H9 (cell line): ENCODE measurements around the gene CMPK2. TPM values are rescaled to one million over a fixed set of nuclear protein-coding genes. Genes with fewer than 3 reads are reported as not detected.

Experiments
- DNase-seq: peaks from one replicate; pipeline ENCODE4 v3.0.0-alpha.2; 2017
- H2AFZ ChIP-seq: one replicate; pipeline ENCODE4 v1.6.1; 2013; ENCODE audit warnings: mild to moderate bottlenecking, low read length, control low read depth, moderate library complexity
- H2AK5ac ChIP-seq: 2 replicates; pipeline ENCODE4 v1.6.1; 2013; ENCODE audit warnings: low read length, control low read depth, mixed read lengths; ENCODE audit not compliant: insufficient read length
- H2BK120ac ChIP-seq: one replicate; pipeline ENCODE4 v1.6.1; 2013; ENCODE audit warnings: low read depth, mild to moderate bottlenecking, low read length, control low read depth, inconsistent platforms; ENCODE audit not compliant: poor library complexity, severe bottlenecking
- H2BK12ac ChIP-seq: 2 replicates; pipeline ENCODE4 v1.6.1; 2013; ENCODE audit warnings: low read length, control low read depth, mixed read lengths, low read depth; ENCODE audit not compliant: insufficient read length
- H2BK15ac ChIP-seq: 2 replicates; pipeline ENCODE4 v1.6.1; 2013; ENCODE audit warnings: low read depth, low read length, control low read depth
- H2BK20ac ChIP-seq: one replicate; pipeline ENCODE4 v1.6.1; 2013; ENCODE audit warnings: low read depth, mild to moderate bottlenecking, low read length, control low read depth, inconsistent platforms; ENCODE audit not compliant: poor library complexity, severe bottlenecking
- H2BK5ac ChIP-seq: 2 replicates; pipeline ENCODE4 v1.6.1; 2013; ENCODE audit warnings: low read length, control low read depth, mixed read lengths; ENCODE audit not compliant: insufficient read length
- H3K14ac ChIP-seq: 2 replicates; pipeline ENCODE4 v1.6.1; 2013; ENCODE audit warnings: low read length, control low read depth; ENCODE audit not compliant: insufficient read depth
- H3K18ac ChIP-seq: 2 replicates; pipeline ENCODE4 v1.6.1; 2013; ENCODE audit warnings: low read depth, mild to moderate bottlenecking, mixed read lengths, low read length, control low read depth; ENCODE audit not compliant: insufficient read length
- H3K23ac ChIP-seq: 2 replicates; pipeline ENCODE4 v1.6.1; 2013; ENCODE audit warnings: low read length, control low read depth, mixed read lengths, low read depth; ENCODE audit not compliant: insufficient read length
- H3K23me2 ChIP-seq: 2 replicates; pipeline ENCODE4 v1.6.1; 2013; ENCODE audit warnings: low read depth, mild to moderate bottlenecking, mixed read lengths, low read length, control low read depth; ENCODE audit not compliant: insufficient read length, poor library complexity, severe bottlenecking
- H3K27ac ChIP-seq: 2 replicates; pipeline ENCODE4 v1.5.1; 2013; ENCODE audit warnings: low read length, control low read depth, mixed read lengths, low read depth; ENCODE audit not compliant: insufficient read length
- H3K27me3 ChIP-seq: 2 replicates; pipeline ENCODE4 v1.6.1; 2013; ENCODE audit warnings: low read length, control low read depth, inconsistent platforms; ENCODE audit not compliant: insufficient read depth
- H3K4ac ChIP-seq: 2 replicates; pipeline ENCODE4 v1.6.1; 2013; ENCODE audit warnings: low read depth, mild to moderate bottlenecking, control low read depth, inconsistent platforms, low read length, moderate library complexity
- H3K4me1 ChIP-seq: 2 replicates; pipeline ENCODE4 v1.6.1; 2013; ENCODE audit warnings: low read length, control low read depth, inconsistent platforms; ENCODE audit not compliant: insufficient read depth
- H3K4me2 ChIP-seq: 2 replicates; pipeline ENCODE4 v1.6.1; 2013; ENCODE audit warnings: low read length, control low read depth, mixed read lengths; ENCODE audit not compliant: insufficient read length, insufficient read depth
- H3K56ac ChIP-seq: 2 replicates; pipeline ENCODE4 v1.6.1; 2013; ENCODE audit warnings: low read depth, mild to moderate bottlenecking, mixed read lengths, low read length, control low read depth; ENCODE audit not compliant: insufficient read length
- H3K79me1 ChIP-seq: 2 replicates; pipeline ENCODE4 v1.6.1; 2013; ENCODE audit warnings: low read depth, mild to moderate bottlenecking, moderate library complexity, low read length, control low read depth, inconsistent platforms; ENCODE audit not compliant: insufficient read depth, poor library complexity, severe bottlenecking
- H3K79me2 ChIP-seq: 2 replicates; pipeline ENCODE4 v1.6.1; 2013; ENCODE audit warnings: low read length, control low read depth, inconsistent platforms; ENCODE audit not compliant: insufficient read depth
- H3K9ac ChIP-seq: 2 replicates; pipeline ENCODE4 v1.6.1; 2013; ENCODE audit warnings: low read length, control low read depth, mixed read lengths; ENCODE audit not compliant: insufficient read length; ENCODE audit errors: extremely low read depth
- H3K9me3 ChIP-seq: one replicate; pipeline ENCODE4 v1.6.1; 2013; ENCODE audit warnings: low read depth, low read length, inconsistent platforms; ENCODE audit not compliant: control insufficient read depth
- H3T11ph ChIP-seq: one replicate; pipeline ENCODE4 v1.6.1; 2013; ENCODE audit warnings: mild to moderate bottlenecking, low read length, control low read depth, inconsistent platforms
- H4K20me1 ChIP-seq: one replicate; pipeline ENCODE4 v1.6.1; 2013; ENCODE audit not compliant: control insufficient read depth, insufficient read length, insufficient read depth
- H4K5ac ChIP-seq: 2 replicates; pipeline ENCODE4 v1.6.1; 2013; ENCODE audit warnings: low read depth, mild to moderate bottlenecking, mixed read lengths, low read length, control low read depth; ENCODE audit not compliant: insufficient read length
- H4K8ac ChIP-seq: replicated peaks from 2 replicates; pipeline ENCODE4 v1.6.1; 2013; ENCODE audit warnings: low read length, control low read depth, mixed read lengths, low read depth; ENCODE audit not compliant: insufficient read length
- H4K91ac ChIP-seq: 2 replicates; pipeline ENCODE4 v1.6.1; 2013; ENCODE audit warnings: low read depth, mild to moderate bottlenecking, moderate library complexity, mixed read lengths, low read length, control low read depth; ENCODE audit not compliant: insufficient read length
- H3K27ac Mint-ChIP-seq, 3 experiments: 2 replicates in 2 of 3; 3 replicates in 1 of 3; pipeline ENCODE4 v1.8.0; 2020 to 2021; ENCODE audit warnings: mixed read lengths in 3 of 3, mild to moderate bottlenecking in 1 of 3, moderate library complexity in 1 of 3
- H3K27me3 Mint-ChIP-seq: 2 replicates; pipeline ENCODE4 v1.8.0; 2021; ENCODE audit warnings: low read depth, mild to moderate bottlenecking, moderate library complexity, mixed read lengths
- H3K36me3 Mint-ChIP-seq, 3 experiments: 2 replicates in 2 of 3; 3 replicates in 1 of 3; pipeline ENCODE4 v1.8.0; 2020 to 2021; ENCODE audit warnings: low read depth in 3 of 3, mixed read lengths in 3 of 3; ENCODE audit not compliant: insufficient read depth in 1 of 3
- H3K4me1 Mint-ChIP-seq, 2 experiments: 2 replicates each; pipeline ENCODE4 v1.8.0; 2020; ENCODE audit warnings: mixed read lengths in 2 of 2
- H3K4me3 Mint-ChIP-seq, 2 experiments: 2 replicates in 1 of 2; 3 replicates in 1 of 2; pipeline ENCODE4 v1.8.0; 2020 to 2021; ENCODE audit warnings: mild to moderate bottlenecking in 2 of 2, mixed read lengths in 2 of 2, moderate library complexity in 1 of 2
- H3K9me3 Mint-ChIP-seq, 2 experiments: 2 replicates in 1 of 2; 3 replicates in 1 of 2; pipeline ENCODE4 v1.8.0; 2020; ENCODE audit warnings: mild to moderate bottlenecking in 2 of 2, mixed read lengths in 2 of 2, moderate library complexity in 1 of 2
- WGBS: extraction: QIAGEN DNeasy Blood & Tissue Kit; methylation state at CpG from one replicate; pipeline ENCODE4 v1.1.7; 2013; ENCODE audit warnings: missing lambda C conversion rate, low lambda C conversion rate, mixed read lengths; ENCODE audit not compliant: insufficient read length; ENCODE audit errors: extremely low coverage; 5-methylcytosine and 5-hydroxymethylcytosine counted together
- total RNA-seq: library from RNA; stranded (reverse); gene quantifications from 2 replicates; pipeline ENCODE4 v1.2.1, GENCODE V29; 2021
- TF ChIP-seq, protein P1 (sequence below): fragments of 200-600 bp; sonication (generic); conservative IDR thresholded peaks from 3 replicates; pipeline ENCODE4 v1.8.0; 2021; ENCODE audit warnings: antibody characterized with exemption, mild to moderate bottlenecking

The CMPK2 gene
- total RNA-seq, 1 experiment from 2014 or later, result 0.90 TPM

DNA sequence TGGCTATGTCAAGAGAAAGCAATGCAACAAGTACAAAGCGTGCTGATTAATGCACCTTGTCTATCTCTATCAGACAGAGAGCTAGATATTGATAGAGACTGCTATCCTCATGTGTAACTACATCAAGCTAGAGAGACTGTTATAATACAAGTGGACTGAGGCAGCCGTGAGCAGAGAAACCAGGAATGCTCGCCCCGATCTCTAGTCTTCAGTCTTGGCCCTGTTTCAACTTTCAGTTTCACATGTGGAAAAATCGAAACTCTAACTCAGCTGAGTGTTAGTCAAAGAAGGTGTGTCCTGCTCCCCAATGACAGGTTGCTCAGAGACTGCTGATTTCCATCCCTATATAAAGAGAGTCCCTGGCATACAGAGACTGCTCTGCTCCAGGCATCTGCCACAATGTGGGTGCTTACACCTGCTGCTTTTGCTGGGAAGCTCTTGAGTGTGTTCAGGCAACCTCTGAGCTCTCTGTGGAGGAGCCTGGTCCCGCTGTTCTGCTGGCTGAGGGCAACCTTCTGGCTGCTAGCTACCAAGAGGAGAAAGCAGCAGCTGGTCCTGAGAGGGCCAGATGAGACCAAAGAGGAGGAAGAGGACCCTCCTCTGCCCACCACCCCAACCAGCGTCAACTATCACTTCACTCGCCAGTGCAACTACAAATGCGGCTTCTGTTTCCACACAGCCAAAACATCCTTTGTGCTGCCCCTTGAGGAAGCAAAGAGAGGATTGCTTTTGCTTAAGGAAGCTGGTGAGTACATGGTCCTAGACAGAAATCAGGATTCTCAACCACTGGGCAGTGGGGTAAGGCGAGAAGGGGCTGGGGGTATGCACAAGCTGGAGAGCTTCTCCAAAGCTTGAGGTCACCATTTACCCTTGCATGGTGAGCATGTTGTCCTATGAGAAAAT lies 11.9 kb upstream of the CMPK2 start, which contains the start of gene RSAD2:
RSAD2 (plus strand) TSS at position 376 of the 903 bp plus-strand sequence; CDS start at position 400, 24 bp downstream.
- WGBS, result no CpG with 5 or more reads among the region's 10 CpGs

More for the DNA sequence above, 11.9 kb upstream of the CMPK2 start, which contains the start of gene RSAD2:
- Histone ChIP-seq H3K14ac (no peak within 1 kb of the TSS), H3K4ac (no peak within 1 kb of the TSS), H3K79me1 (no peaks in the 10 kb centered on the region), H4K8ac (no peak within 1 kb of the TSS), H3K27ac (no peak within 1 kb of the TSS), H3K27me3 (no peaks in the 10 kb centered on the region), H4K5ac (no peak within 1 kb of the TSS), H3K4me1 (no peaks in the 10 kb centered on the region), H3T11ph (no peak within 1 kb of the TSS), H3K23me2 (no peaks in the 10 kb centered on the region), H3K9me3 (peaks cover 8% of the 10 kb centered on the region), H3K4me2 (no peak within 1 kb of the TSS), H4K20me1 (no peaks in the 10 kb centered on the region), H3K9ac (no peak within 1 kb of the TSS), H3K79me2 (no peaks in the 10 kb centered on the region), H4K91ac (no peak within 1 kb of the TSS), H3K23ac (no peak within 1 kb of the TSS), H3K18ac (no peak within 1 kb of the TSS), H2BK20ac (no peak within 1 kb of the TSS), H2BK12ac (no peak within 1 kb of the TSS), H2AK5ac (no peak within 1 kb of the TSS), H2BK5ac (no peak within 1 kb of the TSS), H2BK120ac (peak within 1 kb of the TSS; percentile 48), H2AFZ (no peak within 1 kb of the TSS), H2BK15ac (no peak within 1 kb of the TSS), H3K56ac (no peak within 1 kb of the TSS)
- Mint-ChIP-seq H3K36me3 (peaks cover 5 to 21% (median 5%) of the 10 kb centered on the region in 3 experiments; a peak in 6 of 7 replicates), H3K4me3 (no peak within 1 kb of the TSS), H3K9me3 (peaks cover 24 to 27% of the 10 kb centered on the region in 2 experiments), H3K4me1 (no peaks in the 10 kb centered on the region), H3K27ac (no peak within 1 kb of the TSS), H3K27me3 (peaks cover 8% of the 10 kb centered on the region)
- TF ChIP-seq, protein P1, sequence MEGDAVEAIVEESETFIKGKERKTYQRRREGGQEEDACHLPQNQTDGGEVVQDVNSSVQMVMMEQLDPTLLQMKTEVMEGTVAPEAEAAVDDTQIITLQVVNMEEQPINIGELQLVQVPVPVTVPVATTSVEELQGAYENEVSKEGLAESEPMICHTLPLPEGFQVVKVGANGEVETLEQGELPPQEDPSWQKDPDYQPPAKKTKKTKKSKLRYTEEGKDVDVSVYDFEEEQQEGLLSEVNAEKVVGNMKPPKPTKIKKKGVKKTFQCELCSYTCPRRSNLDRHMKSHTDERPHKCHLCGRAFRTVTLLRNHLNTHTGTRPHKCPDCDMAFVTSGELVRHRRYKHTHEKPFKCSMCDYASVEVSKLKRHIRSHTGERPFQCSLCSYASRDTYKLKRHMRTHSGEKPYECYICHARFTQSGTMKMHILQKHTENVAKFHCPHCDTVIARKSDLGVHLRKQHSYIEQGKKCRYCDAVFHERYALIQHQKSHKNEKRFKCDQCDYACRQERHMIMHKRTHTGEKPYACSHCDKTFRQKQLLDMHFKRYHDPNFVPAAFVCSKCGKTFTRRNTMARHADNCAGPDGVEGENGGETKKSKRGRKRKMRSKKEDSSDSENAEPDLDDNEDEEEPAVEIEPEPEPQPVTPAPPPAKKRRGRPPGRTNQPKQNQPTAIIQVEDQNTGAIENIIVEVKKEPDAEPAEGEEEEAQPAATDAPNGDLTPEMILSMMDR, result no peak
- DNase-seq, result no peak
